ENCODE results near the gene ZFAND6. TPM values are rescaled to one million over a fixed set of nuclear protein-coding genes. Genes with fewer than 3 reads are reported as not detected.

The ZFAND6 gene
- total RNA-seq, 1 experiment from 2014 or later = 57.6 TPM

GRCh38 chr15:80186066-80186465 is 126.6 kb downstream of the ZFAND6 start:
- intact Hi-C loops (cut with micrococcal nuclease) = no loop called here
- no peak for DNase-seq (ENCODE audit: unreplicated experiment)
- no TSS peak for BruUV-seq (replicated peaks)
- H3K27ac Mint-ChIP-seq (ENCODE audit: low read depth, unreplicated experiment) = no peak overlapping the region
- no peak overlapping the region for H3K4me3 Mint-ChIP-seq (ENCODE audit: unreplicated experiment)
- H3K9me3 Mint-ChIP-seq (ENCODE audit: unreplicated experiment) = no peaks in the 10 kb centered on the region
- ChIA-PET CTCF (interaction anchor here (0.9 kb wide), 1 partner anchor 126 kb away, joined by 4 read pairs; no protein-coding TSS in a partner anchor), POLR2A (no interaction called here)
- H3K27me3 Mint-ChIP-seq (ENCODE audit: insufficient read depth, unreplicated experiment) = no peaks in the 10 kb centered on the region
- H3K36me3 Mint-ChIP-seq (ENCODE audit: insufficient read depth, unreplicated experiment) = no peaks in the 10 kb centered on the region
- H3K4me1 Mint-ChIP-seq (ENCODE audit: insufficient read depth, unreplicated experiment) = no peaks in the 10 kb centered on the region
- TF ChIP-seq CTCF (IDR thresholded peaks at IDR 0.05; ENCODE audit: unreplicated experiment) = no peak

GRCh38 chr15:80186597-80186996 is 127.1 kb downstream of the ZFAND6 start:
- Mint-ChIP-seq H3K27ac (ENCODE audit: low read depth, unreplicated experiment) (no peak overlapping the region), H3K4me3 (ENCODE audit: unreplicated experiment) (no peak overlapping the region), H3K27me3 (ENCODE audit: insufficient read depth, unreplicated experiment) (no peaks in the 10 kb centered on the region), H3K36me3 (ENCODE audit: insufficient read depth, unreplicated experiment) (no peaks in the 10 kb centered on the region), H3K9me3 (ENCODE audit: unreplicated experiment) (no peaks in the 10 kb centered on the region), H3K4me1 (ENCODE audit: insufficient read depth, unreplicated experiment) (no peaks in the 10 kb centered on the region)
- no peak for TF ChIP-seq CTCF (IDR thresholded peaks at IDR 0.05; ENCODE audit: unreplicated experiment)
- intact Hi-C loops (cut with micrococcal nuclease) = no loop called here
- POLR2A ChIA-PET = interaction anchor here (0.7 kb wide), 1 partner anchor 9 kb away, joined by 3 read pairs; no protein-coding TSS in a partner anchor
- CTCF ChIA-PET = interaction anchor here (0.6 to 0.9 kb wide), 2 partner anchors 126 to 145 kb away, joined by 3 to 4 read pairs; no protein-coding TSS in a partner anchor
- DNase-seq (ENCODE audit: unreplicated experiment) = no peak
- no TSS peak for BruUV-seq (replicated peaks)

Other genes with a start within 250 kb of the ZFAND6 start
- gene MTHFS, start 162.7 kb upstream of the ZFAND6 start, total RNA-seq (2022) = 28.5 and 34.5 TPM in 2 replicates
- not detected in 2 replicates for gene BCL2A1, start 88.5 kb upstream of the ZFAND6 start, total RNA-seq (2022)
- 25.3 and 32.8 TPM in 2 replicates for gene FAH, start 93.3 kb downstream of the ZFAND6 start, total RNA-seq (2022)
- not detected in 2 replicates for gene CTXND1, start 192.5 kb downstream of the ZFAND6 start, total RNA-seq (2022)

Data from MCF 10A (cell line).